PFSK-1 (cell line): ENCODE data around the gene ERC2.

ENCODE experiments used
- REST ChIP-seq, 2 experiments: IDR thresholded peaks; 2 replicates each; pipeline versions ENCODE4 v1.6.1 to v1.8.0; 2011 to 2012; ENCODE audit warnings: low read depth in 2 of 2, low read length in 2 of 2, control low read depth in 1 of 2, inconsistent platforms in 1 of 2, mild to moderate bottlenecking in 1 of 2, moderate library complexity in 1 of 2; ENCODE audit not compliant: insufficient read depth in 1 of 2
- SIN3A ChIP-seq: IDR thresholded peaks from 2 replicates; pipeline ENCODE4 v1.6.1; 2012; ENCODE audit warnings: mild to moderate bottlenecking, low read length, moderate library complexity, borderline replicate concordance; ENCODE audit not compliant: insufficient read depth
- TAF1 ChIP-seq: IDR thresholded peaks from 2 replicates; pipeline ENCODE4 v1.6.1; 2012; ENCODE audit warnings: low read length, control low read depth, borderline replicate concordance; ENCODE audit not compliant: insufficient read depth

GRCh38 chr3:55934771-55935170, 533.5 kb downstream of the ERC2 start:
- TF ChIP-seq TAF1, result no peak
- TF ChIP-seq SIN3A, result no peak
- no peak for TF ChIP-seq REST (IDR thresholded peaks at IDR 0.05; ENCODE audit: insufficient read depth in 1 of 2, low read depth in 2 of 2, low read length in 2 of 2)
